ENCODE data around the gene PCMTD2.

The PCMTD2 gene

DNA sequence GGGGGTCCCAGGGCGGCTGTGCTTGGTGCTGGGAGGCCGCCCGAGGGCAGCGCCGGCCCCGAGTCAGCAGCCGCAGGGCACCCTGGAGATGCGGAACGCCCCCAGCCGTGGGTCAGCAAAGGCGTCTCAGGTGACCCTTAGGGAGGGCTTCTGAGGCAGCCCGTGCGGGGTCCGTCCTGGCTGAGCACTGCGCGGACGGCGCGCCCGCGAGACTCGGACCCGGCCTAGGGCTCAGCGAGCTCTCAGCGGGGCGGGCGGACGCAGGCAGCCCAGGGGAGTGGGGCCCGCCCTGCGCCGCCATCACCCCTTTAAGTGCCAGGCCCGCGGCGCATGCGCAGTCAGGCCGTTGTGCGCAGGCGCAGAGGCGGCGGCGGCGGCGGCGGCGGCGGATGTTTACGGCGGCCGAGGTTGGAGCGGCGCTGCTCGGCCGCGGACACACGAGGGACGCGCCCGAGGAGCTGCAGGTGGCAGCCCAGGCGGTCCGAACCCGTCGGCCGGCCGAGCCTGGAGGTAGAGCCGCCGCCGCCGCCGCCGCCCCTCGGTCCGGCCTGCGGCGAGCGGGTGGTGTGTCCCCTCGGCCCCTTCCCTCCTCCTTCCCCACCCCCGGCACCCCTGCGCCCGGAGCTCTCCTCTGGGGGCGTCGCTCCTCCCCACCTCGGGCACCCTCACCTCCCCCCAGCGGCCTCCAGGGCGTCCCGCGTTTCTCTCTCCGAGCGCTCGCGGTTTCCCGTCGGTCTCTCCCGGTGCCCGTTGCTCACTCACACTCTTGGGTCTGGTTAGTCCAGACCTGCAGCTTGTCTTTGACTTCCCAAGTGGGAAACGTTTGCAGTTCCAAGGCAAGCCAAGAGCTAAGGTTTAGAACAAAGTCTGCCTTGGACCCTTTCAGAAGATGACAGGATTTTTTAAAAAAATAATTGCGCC lies at the start of gene PCMTD2:
PCMTD2 (plus strand) TSS at position 388 of the 921 bp plus-strand sequence. CDS start 4,218 bp downstream, outside the sequence.
- H3K4me3 ChIP-seq (ENCODE audit: low read length): peak within 1 kb of the TSS; percentile 99
- no peaks in the 10 kb centered on the region for H3K36me3 ChIP-seq (ENCODE audit: control insufficient read depth, insufficient read depth, low read length)
- H3K4me1 ChIP-seq (ENCODE audit: control insufficient read depth, insufficient read depth, low read length): peaks cover 1% of the 10 kb centered on the region; the same call in 1 of the 2 replicates
- no peaks in the 10 kb centered on the region for H3K27me3 ChIP-seq (ENCODE audit: control insufficient read depth, insufficient read depth, low read length)
- DNase-seq (ENCODE audit: low read depth, low spot score): peak; percentile 52
- WGBS (ENCODE audit: insufficient coverage, insufficient read length): no CpG with 5 or more reads among the region's 96 CpGs
- no peak within 1 kb of the TSS for H3K27ac ChIP-seq (ENCODE audit: low read length)
- no peaks in the 10 kb centered on the region for H3K9me3 ChIP-seq (ENCODE audit: control insufficient read depth, insufficient read depth, low read length)

DNA sequence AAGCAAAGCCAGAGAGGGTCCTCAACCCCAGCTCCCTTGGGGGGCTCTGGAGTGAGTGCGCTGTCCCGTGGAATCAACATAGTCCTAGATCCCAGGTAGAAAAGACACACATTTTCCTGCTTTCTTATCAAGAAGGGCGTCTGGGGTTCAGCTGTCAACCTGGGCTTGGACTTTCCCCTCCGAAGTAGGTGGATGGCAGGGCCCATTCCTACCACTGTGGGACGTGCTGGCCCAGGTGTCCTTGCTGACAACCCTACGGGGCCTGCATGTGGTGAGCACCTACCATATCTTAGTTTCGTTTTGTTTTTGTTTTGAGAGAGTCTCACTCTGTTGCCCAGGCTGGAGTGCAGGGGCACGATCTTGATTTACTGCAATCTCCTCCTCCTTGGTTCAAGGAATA lies 48.9 kb upstream of the PCMTD2 start:
- Histone ChIP-seq H3K36me3 (ENCODE audit: control insufficient read depth, insufficient read depth, low read length) (no peaks in the 10 kb centered on the region), H3K27ac (ENCODE audit: low read length) (no peak overlapping the region), H3K4me3 (ENCODE audit: low read length) (no peak overlapping the region), H3K4me1 (ENCODE audit: control insufficient read depth, insufficient read depth, low read length) (no peaks in the 10 kb centered on the region), H3K9me3 (ENCODE audit: control insufficient read depth, insufficient read depth, low read length) (no peaks in the 10 kb centered on the region), H3K27me3 (ENCODE audit: control insufficient read depth, insufficient read depth, low read length) (no peaks in the 10 kb centered on the region)
- DNase-seq (ENCODE audit: low read depth, low spot score): no peak
- WGBS (ENCODE audit: insufficient coverage, insufficient read length): no CpG with 5 or more reads among the region's 8 CpGs

DNA sequence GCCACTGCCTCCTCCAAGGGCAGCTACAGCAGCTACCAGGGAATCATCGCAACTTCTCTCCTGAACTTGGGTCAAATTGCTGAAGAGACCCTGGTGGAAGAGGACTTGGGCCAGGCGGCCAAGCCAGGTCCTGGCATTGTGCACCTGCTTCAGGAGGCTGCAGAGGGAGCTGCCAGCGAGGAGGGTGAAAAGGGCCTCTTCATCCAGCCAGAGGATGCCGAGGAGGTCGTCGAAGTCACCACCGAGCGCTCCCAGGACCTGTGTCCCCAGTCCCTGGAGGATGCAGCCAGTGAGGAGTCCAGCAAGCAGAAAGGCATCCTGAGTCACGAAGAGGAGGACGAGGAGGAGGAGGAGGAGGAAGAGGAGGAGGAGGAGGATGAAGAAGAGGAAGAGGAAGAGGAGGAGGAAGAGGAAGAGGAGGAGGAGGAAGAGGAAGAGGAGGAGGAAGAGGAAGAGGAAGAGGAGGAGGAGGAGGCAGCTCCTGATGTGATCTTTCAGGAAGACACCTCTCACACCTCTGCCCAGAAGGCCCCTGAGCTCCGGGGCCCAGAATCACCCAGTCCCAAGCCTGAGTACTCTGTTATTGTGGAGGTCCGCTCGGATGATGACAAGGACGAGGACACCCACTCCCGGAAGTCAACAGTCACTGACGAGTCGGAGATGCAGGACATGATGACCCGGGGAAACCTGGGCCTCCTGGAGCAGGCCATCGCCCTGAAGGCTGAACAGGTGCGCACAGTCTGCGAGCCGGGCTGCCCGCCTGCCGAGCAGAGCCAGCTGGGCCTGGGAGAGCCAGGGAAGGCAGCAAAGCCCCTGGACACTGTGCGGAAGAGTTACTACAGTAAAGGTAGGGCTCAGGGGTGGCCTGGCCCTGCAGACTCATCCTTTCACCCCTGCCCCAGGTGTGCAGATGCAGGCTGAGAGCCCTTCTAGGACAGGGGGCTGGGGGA lies 47.6 kb upstream of the PCMTD2 start:
- no peak for DNase-seq (ENCODE audit: low read depth, low spot score)
- H3K4me3 ChIP-seq (ENCODE audit: low read length): no peak overlapping the region
- WGBS (ENCODE audit: insufficient coverage, insufficient read length): no CpG with 5 or more reads among the region's 25 CpGs

DNA sequence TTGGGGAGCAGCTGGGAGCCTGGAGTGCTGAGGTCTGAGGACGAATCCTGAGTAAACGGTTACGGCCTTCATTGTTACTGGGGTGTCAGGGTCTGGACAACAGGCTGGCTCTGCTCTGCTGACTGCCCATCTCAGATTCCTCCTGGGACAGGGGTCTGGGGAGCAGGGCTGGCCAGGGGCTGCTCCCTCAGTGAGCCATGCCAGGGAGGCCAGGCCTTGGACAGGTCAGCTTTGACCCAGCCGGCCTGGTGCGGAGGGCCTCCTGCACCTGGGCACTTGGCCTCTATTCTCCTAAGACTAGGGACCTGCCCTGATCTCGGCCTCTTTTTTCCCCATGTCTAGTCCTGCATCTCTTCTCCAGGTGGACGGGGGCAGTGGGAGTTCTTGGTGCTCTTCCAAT lies 46.4 kb upstream of the PCMTD2 start:
- no CpG with 5 or more reads among the region's 7 CpGs for WGBS (ENCODE audit: insufficient coverage, insufficient read length)
- Histone ChIP-seq H3K9me3 (ENCODE audit: control insufficient read depth, insufficient read depth, low read length) (no peaks in the 10 kb centered on the region), H3K4me3 (ENCODE audit: low read length) (no peak overlapping the region), H3K27ac (ENCODE audit: low read length) (no peak overlapping the region), H3K4me1 (ENCODE audit: control insufficient read depth, insufficient read depth, low read length) (peaks cover 1% of the 10 kb centered on the region; the same call in 1 of the 2 replicates), H3K27me3 (ENCODE audit: control insufficient read depth, insufficient read depth, low read length) (no peaks in the 10 kb centered on the region), H3K36me3 (ENCODE audit: control insufficient read depth, insufficient read depth, low read length) (no peaks in the 10 kb centered on the region)
- DNase-seq (ENCODE audit: low read depth, low spot score): no peak

More for the DNA sequence above, 47.6 kb upstream of the PCMTD2 start:
- H3K9me3 ChIP-seq (ENCODE audit: control insufficient read depth, insufficient read depth, low read length): no peaks in the 10 kb centered on the region
- H3K36me3 ChIP-seq (ENCODE audit: control insufficient read depth, insufficient read depth, low read length): no peaks in the 10 kb centered on the region
- H3K27me3 ChIP-seq (ENCODE audit: control insufficient read depth, insufficient read depth, low read length): no peaks in the 10 kb centered on the region
- H3K4me1 ChIP-seq (ENCODE audit: control insufficient read depth, insufficient read depth, low read length): peaks cover 1% of the 10 kb centered on the region; the same call in 1 of the 2 replicates
- no peak overlapping the region for H3K27ac ChIP-seq (ENCODE audit: low read length)

DNA sequence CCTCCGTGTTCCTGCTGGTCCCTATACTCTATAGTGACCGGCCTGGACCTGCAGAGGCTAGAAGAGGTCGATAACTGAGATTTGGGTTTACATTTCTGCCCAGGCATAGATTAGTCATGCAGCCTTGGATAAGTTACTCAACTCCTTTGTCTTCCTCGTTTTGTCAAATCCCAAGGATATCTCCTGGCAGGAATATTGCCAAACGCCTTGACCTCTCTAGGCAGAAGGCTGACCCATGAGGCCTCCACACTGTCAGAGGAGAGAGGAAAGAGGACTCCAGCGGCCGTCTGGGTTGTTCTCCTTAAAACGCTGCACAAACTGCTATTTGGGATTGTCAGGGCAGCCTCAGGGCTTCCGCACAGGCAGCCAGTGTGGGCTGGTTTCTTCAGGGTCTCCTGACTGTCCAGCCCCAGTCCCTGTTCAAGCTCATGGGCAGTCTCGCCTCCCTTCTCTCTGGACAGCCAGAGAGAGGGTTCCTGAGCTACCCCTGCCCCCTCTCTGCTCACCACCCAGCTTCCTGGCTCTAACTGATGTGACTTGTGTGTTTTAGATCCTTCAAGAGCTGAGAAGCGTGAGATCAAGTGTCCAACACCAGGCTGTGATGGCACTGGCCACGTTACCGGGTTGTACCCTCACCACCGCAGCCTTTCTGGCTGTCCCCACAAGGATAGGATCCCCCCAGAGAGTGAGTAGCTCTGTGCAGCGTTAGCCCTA lies 44.7 kb upstream of the PCMTD2 start:
- Histone ChIP-seq H3K27ac (ENCODE audit: low read length) (no peak overlapping the region), H3K4me3 (ENCODE audit: low read length) (no peak overlapping the region), H3K36me3 (ENCODE audit: control insufficient read depth, insufficient read depth, low read length) (no peaks in the 10 kb centered on the region), H3K9me3 (ENCODE audit: control insufficient read depth, insufficient read depth, low read length) (no peaks in the 10 kb centered on the region), H3K27me3 (ENCODE audit: control insufficient read depth, insufficient read depth, low read length) (no peaks in the 10 kb centered on the region), H3K4me1 (ENCODE audit: control insufficient read depth, insufficient read depth, low read length) (peaks cover 1% of the 10 kb centered on the region; the same call in 1 of the 2 replicates)
- DNase-seq (ENCODE audit: low read depth, low spot score): no peak
- WGBS (ENCODE audit: insufficient coverage, insufficient read length): no CpG with 5 or more reads among the region's 15 CpGs

DNA sequence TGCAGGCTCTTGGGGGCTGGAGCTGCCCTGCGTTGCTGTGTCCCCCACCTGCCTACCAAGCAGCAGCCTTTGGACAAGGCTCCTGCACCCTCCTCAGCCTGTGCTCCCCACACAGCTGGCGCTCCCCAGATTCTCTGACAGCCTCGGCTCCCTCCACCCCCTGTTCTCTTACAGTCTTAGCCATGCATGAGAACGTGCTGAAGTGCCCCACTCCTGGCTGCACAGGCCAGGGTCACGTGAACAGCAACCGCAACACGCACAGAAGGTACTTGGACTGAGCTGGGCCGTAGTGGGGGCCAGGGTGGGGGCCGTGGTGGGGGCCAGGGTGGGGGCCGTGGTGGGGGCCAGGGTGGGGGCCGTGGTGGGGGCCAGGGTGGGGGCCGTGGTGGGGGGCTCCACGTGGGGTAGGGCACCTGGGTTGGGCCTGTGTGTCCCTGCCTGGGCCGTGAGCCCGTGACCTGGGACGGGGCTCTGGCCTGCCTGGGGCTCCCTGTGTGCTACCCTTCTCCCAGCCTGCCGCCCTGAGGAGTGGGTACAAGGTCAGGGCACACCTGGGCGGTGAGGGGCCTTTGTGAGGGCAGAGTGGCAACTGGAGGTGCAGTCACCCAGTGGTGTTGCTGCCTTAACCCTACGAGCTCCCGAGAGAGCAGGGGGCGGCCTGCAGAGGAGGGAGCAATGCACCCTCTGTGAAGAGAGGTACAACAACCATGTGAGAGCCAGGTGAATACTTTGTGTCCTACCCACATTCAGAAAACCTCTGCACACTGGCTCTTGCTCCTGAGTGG lies 43.5 kb upstream of the PCMTD2 start:
- H3K36me3 ChIP-seq (ENCODE audit: control insufficient read depth, insufficient read depth, low read length): no peaks in the 10 kb centered on the region
- H3K4me1 ChIP-seq (ENCODE audit: control insufficient read depth, insufficient read depth, low read length): peaks cover 1% of the 10 kb centered on the region; the same call in 1 of the 2 replicates
- H3K4me3 ChIP-seq (ENCODE audit: low read length): no peak overlapping the region
- no peak for DNase-seq (ENCODE audit: low read depth, low spot score)
- no peak overlapping the region for H3K27ac ChIP-seq (ENCODE audit: low read length)
- H3K27me3 ChIP-seq (ENCODE audit: control insufficient read depth, insufficient read depth, low read length): no peaks in the 10 kb centered on the region
- H3K9me3 ChIP-seq (ENCODE audit: control insufficient read depth, insufficient read depth, low read length): no peaks in the 10 kb centered on the region
- WGBS (ENCODE audit: insufficient coverage, insufficient read length): no CpG with 5 or more reads among the region's 21 CpGs

DNA sequence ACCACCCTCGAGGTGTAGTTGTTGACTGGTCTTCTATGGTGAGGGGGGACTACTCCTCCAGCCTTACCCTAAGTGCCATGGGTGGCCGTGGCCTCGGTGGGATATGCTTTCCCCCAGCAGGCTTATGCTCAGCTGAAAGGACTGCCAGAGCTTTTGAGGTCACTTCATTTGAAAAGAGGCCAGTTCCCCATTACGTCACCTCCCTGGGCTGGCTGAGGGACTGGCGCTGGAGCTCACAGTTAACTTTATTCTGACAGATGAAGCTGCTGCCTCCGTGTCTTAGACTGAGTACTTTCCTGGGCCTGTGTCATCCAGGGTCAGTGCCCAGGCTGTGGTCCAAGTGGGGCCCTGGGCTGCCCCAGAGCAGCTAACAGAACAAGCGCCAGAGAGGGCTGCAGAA lies 42.8 kb upstream of the PCMTD2 start:
- no peaks in the 10 kb centered on the region for H3K27me3 ChIP-seq (ENCODE audit: control insufficient read depth, insufficient read depth, low read length)
- H3K4me1 ChIP-seq (ENCODE audit: control insufficient read depth, insufficient read depth, low read length): peaks cover 1% of the 10 kb centered on the region; the same call in 1 of the 2 replicates
- H3K9me3 ChIP-seq (ENCODE audit: control insufficient read depth, insufficient read depth, low read length): no peaks in the 10 kb centered on the region
- DNase-seq (ENCODE audit: low read depth, low spot score): no peak
- H3K4me3 ChIP-seq (ENCODE audit: low read length): no peak overlapping the region
- no peak overlapping the region for H3K27ac ChIP-seq (ENCODE audit: low read length)
- WGBS (ENCODE audit: insufficient coverage, insufficient read length): no CpG with 5 or more reads among the region's 7 CpGs
- H3K36me3 ChIP-seq (ENCODE audit: control insufficient read depth, insufficient read depth, low read length): no peaks in the 10 kb centered on the region

DNA sequence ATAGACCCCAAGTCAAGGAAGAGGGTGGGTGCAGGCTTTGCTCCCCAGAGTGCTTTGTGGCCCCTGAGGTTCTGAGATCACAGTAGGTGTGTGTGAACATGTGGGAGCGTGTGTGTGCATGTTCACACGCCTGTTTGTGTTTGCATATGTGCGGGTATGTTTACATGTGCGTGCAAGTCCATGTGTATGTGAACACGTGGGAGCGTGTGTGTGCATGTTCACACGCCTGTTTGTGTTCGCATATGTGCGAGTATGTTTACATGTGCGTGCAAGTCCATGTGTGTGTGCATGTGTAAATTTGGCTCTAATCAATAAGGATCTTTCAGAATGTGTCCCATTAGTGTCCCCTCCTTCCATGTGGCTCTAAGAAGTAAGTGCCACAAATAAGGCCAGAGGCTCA lies 41.4 kb upstream of the PCMTD2 start:
- no peak for DNase-seq (ENCODE audit: low read depth, low spot score)
- no CpG with 5 or more reads among the region's 10 CpGs for WGBS (ENCODE audit: insufficient coverage, insufficient read length)
- H3K4me1 ChIP-seq (ENCODE audit: control insufficient read depth, insufficient read depth, low read length): peaks cover 1% of the 10 kb centered on the region; the same call in 1 of the 2 replicates
- H3K9me3 ChIP-seq (ENCODE audit: control insufficient read depth, insufficient read depth, low read length): no peaks in the 10 kb centered on the region
- H3K27me3 ChIP-seq (ENCODE audit: control insufficient read depth, insufficient read depth, low read length): no peaks in the 10 kb centered on the region
- no peak overlapping the region for H3K27ac ChIP-seq (ENCODE audit: low read length)
- no peak overlapping the region for H3K4me3 ChIP-seq (ENCODE audit: low read length)
- H3K36me3 ChIP-seq (ENCODE audit: control insufficient read depth, insufficient read depth, low read length): no peaks in the 10 kb centered on the region

DNA sequence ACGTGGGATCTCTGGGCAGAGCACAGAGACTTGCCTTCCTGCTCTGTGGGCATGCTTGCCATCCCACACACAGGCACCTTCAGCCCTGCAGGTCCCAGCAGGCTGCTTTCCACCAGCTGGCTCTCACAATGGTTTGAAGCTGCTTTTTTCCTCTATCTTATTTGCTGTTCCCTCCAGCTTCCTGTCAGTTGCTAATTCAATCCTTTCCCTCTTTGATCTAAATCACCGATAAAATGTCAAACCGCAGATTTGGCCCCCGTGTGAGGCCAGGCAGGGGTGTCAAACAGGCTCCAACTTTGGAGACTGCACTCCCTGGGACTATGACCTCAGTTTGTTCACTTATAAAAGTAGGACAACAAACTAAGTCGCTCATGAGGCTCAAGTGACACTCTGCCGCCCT lies 40.6 kb upstream of the PCMTD2 start:
- Histone ChIP-seq H3K9me3 (ENCODE audit: control insufficient read depth, insufficient read depth, low read length) (no peaks in the 10 kb centered on the region), H3K27ac (ENCODE audit: low read length) (no peak overlapping the region)

More for the DNA sequence above, 40.6 kb upstream of the PCMTD2 start:
- no CpG with 5 or more reads among the region's 6 CpGs for WGBS (ENCODE audit: insufficient coverage, insufficient read length)
- no peaks in the 10 kb centered on the region for H3K27me3 ChIP-seq (ENCODE audit: control insufficient read depth, insufficient read depth, low read length)
- peaks cover 1% of the 10 kb centered on the region; the same call in 1 of the 2 replicates for H3K4me1 ChIP-seq (ENCODE audit: control insufficient read depth, insufficient read depth, low read length)
- no peak for DNase-seq (ENCODE audit: low read depth, low spot score)
- no peaks in the 10 kb centered on the region for H3K36me3 ChIP-seq (ENCODE audit: control insufficient read depth, insufficient read depth, low read length)
- no peak overlapping the region for H3K4me3 ChIP-seq (ENCODE audit: low read length)
